Neural cell (in vitro differentiated cells): ENCODE measurements around the gene MYLIP.
"Not testable (repeated sequence)": the region's sequence is repeated elsewhere in the genome, so short reads cannot be mapped to it uniquely, and the experiment has no call there.

ENCODE experiments used
- CTCF ChIP-seq: fragments of 450-650 bp; IDR thresholded peaks from 2 replicates; pipeline ENCODE4 v1.5.1; 2014; ENCODE audit warnings: antibody characterized with exemption, mild to moderate bottlenecking, moderate library complexity; ENCODE audit not compliant: poor library complexity, severe bottlenecking
- EP300 ChIP-seq: fragments of 450-650 bp; conservative IDR thresholded peaks from 2 replicates; pipeline ENCODE4 v1.6.1; 2014; ENCODE audit warnings: antibody characterized with exemption, mild to moderate bottlenecking, moderate library complexity; ENCODE audit not compliant: poor library complexity, severe bottlenecking
- EZH2 ChIP-seq: fragments of 200-600, 300-800 bp; shearing (Covaris generic), sonication (generic); IDR thresholded peaks from 2 replicates; pipeline ENCODE4 v1.6.1; 2014; ENCODE audit warnings: antibody characterized with exemption, low read length, borderline replicate concordance, mild to moderate bottlenecking; ENCODE audit not compliant: insufficient read depth, poor library complexity, severe bottlenecking
- MXI1 ChIP-seq: fragments of 450-650 bp; conservative IDR thresholded peaks from 2 replicates; pipeline ENCODE4 v1.6.1; 2014; ENCODE audit warnings: antibody characterized with exemption, mild to moderate bottlenecking; ENCODE audit not compliant: poor library complexity, severe bottlenecking
- POLR2AphosphoS5 ChIP-seq: IDR thresholded peaks from 2 replicates; pipeline ENCODE4 v1.6.1; 2012
- RAD21 ChIP-seq: fragments of 450-650 bp; conservative IDR thresholded peaks from 2 replicates; pipeline ENCODE4 v1.6.1; 2014; ENCODE audit warnings: antibody characterized with exemption, mild to moderate bottlenecking, moderate library complexity

GRCh38 chr6:16176600-16176999, 47.7 kb downstream of the MYLIP start:
- not testable (repeated sequence) for TF ChIP-seq POLR2AphosphoS5, CTCF, EZH2, MXI1, RAD21, EP300
